A375 (cell line): ENCODE results near the gene C16orf96. TPM values are rescaled to one million over a fixed set of nuclear protein-coding genes. Genes with fewer than 3 reads are reported as not detected.

Experiments used
- small RNA-seq: library from RNA; depleted of rRNA; stranded (forward); fragments of <200 nt; gene quantifications from one replicate; pipeline ENCODE3, GENCODE V24; 2014
- total RNA-seq: library from RNA; depleted of rRNA; stranded (reverse); fragments of >200 nt; shearing (Covaris generic); gene quantifications from 2 replicates; pipeline ENCODE4 v1.2.3, GENCODE V29; 2014; rRNA removed

C16orf96 gene
- total RNA-seq = not detected in 2 replicates

DNA sequence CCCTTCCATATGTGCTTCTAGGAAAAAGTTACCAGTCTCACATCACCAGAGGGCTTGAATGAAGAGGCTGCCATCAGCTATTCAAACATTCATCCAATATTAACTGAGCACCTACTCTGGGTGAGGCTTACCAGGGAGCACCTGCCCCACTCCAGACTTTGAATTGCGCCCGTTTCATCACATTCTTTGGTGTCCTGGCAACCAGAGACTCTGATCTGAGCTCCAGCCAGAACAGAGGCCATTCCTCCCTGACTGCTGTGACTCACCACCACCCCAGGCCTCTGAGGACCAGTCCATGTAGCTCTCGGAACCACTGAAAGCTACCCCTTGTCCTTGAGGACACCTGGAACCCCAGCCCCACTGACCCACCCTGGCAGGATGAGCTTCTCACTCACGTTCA is at the start of gene C16orf96:
TSS of gene C16orf96 (plus strand) at position 229 of the 400 bp plus-strand sequence. CDS start at position 379, 150 bp downstream.

GRCh38 chr16:4538350-4539235 is 17.5 kb upstream of the C16orf96 start, which contains the start of gene CDIP1:
Gene CDIP1 (minus strand): TSS chr16:4538773. CDS start chr16:4514130, 24,643 bp downstream.

GRCh38 chr16:4614571-4615383 is 58.6 kb downstream of the C16orf96 start, which contains the start of gene UBALD1:
Gene UBALD1 (minus strand): TSS chr16:4614888. CDS start chr16:4614797, 91 bp downstream.

GRCh38 chr16:4624015-4624826 is 68.1 kb downstream of the C16orf96 start, which contains the start of gene MGRN1:
Gene MGRN1 (plus strand): TSS chr16:4624826. CDS start chr16:4624961, 135 bp downstream.

Small RNA genes lying within 50 kb of the gene (small RNA-seq; reads per million reads assigned to genes)
- not detected for gene RN7SL850P

Other genes starting within 250 kb of the C16orf96 start
- gene GLIS2, start 240.3 kb upstream of the C16orf96 start, total RNA-seq = 1.8 and 2.9 TPM in 2 replicates
- gene PAM16, start 205.0 kb upstream of the C16orf96 start, total RNA-seq = 132 and 137 TPM in 2 replicates
- 1.6 and 1.9 TPM in 2 replicates for gene VASN, start 184.5 kb upstream of the C16orf96 start, total RNA-seq
- gene CORO7, start 139.7 kb upstream of the C16orf96 start, total RNA-seq = 24.9 and 30.9 TPM in 2 replicates
- 112 and 124 TPM in 2 replicates for gene DNAJA3, start 130.5 kb upstream of the C16orf96 start, total RNA-seq
- 106 and 129 TPM in 2 replicates for gene NMRAL1, start 81.7 kb upstream of the C16orf96 start, total RNA-seq
- 99.2 and 106 TPM in 2 replicates for gene HMOX2, start 79.9 kb upstream of the C16orf96 start, total RNA-seq
- gene CDIP1, start 17.6 kb upstream of the C16orf96 start, total RNA-seq = 8.0 and 8.1 TPM in 2 replicates
- 62.3 and 71.6 TPM in 2 replicates for gene UBALD1, start 58.5 kb downstream of the C16orf96 start, total RNA-seq
- gene MGRN1, start 68.5 kb downstream of the C16orf96 start, total RNA-seq = 26.1 and 27.5 TPM in 2 replicates
- gene NUDT16L1, start 137.2 kb downstream of the C16orf96 start, total RNA-seq = 32.3 and 33.4 TPM in 2 replicates
- 21.2 and 22.8 TPM in 2 replicates for gene ANKS3, start 177.9 kb downstream of the C16orf96 start, total RNA-seq
- gene DNAAF8, start 178.2 kb downstream of the C16orf96 start, total RNA-seq = 0.93 and 1.5 TPM in 2 replicates
- 7.8 and 8.6 TPM in 2 replicates for gene ZNF500, start 210.8 kb downstream of the C16orf96 start, total RNA-seq
- gene SEPTIN12, start 232.0 kb downstream of the C16orf96 start, total RNA-seq = 0.08 TPM in 1 of 2 replicates, not detected in the other
- not detected in 2 replicates for gene SMIM22, start 239.0 kb downstream of the C16orf96 start, total RNA-seq
- gene ROGDI, start 246.3 kb downstream of the C16orf96 start, total RNA-seq = 15.1 and 17.3 TPM in 2 replicates